CD4-positive, alpha-beta T cell (primary cell): Measurements from ENCODE around the gene GPR156. TPM values are rescaled to one million over a fixed set of nuclear protein-coding genes. Genes with fewer than 3 reads are reported as not detected.
A peak's percentile ranks its signal among the peaks of the same experiment; 100 is the strongest.

Experiments used
- ATAC-seq: fragments of 200-7000 bp; cut with Tn5 transposase; one replicate; pipeline ENCODE4 v1.10.0; 2022; ENCODE audit warnings: mild to moderate bottlenecking; ENCODE audit not compliant: poor library complexity
- CTCF ChIA-PET: fragments of 350-600 bp; sonication (Branson Sonifier 250); formaldehyde crosslinking; loops from one replicate; lab custom pipeline; 2021; ENCODE audit warnings: antibody characterized with exemption, inconsistent platforms; lab: Charles Lee
- POLR2A ChIA-PET: fragments of 350-600 bp; sonication (Branson Sonifier 250); formaldehyde crosslinking; loops from one replicate; lab custom pipeline; 2021; ENCODE audit warnings: antibody characterized with exemption, inconsistent platforms; lab: Charles Lee
- DNase-seq, 14 experiments: peaks; one replicate each; pipeline ENCODE4 v3.0.0-alpha.2; 2013 to 2020; ENCODE audit warnings: mixed read lengths in 2 of 14
- H3K27ac ChIP-seq, 2 donors: one replicate each; pipeline versions ENCODE4 v1.5.1 to v1.7.0; 2013; ENCODE audit warnings: low read length in 2 of 2, low read depth in 1 of 2, mild to moderate bottlenecking in 1 of 2
- H3K27me3 ChIP-seq, 2 experiments: 1 replicate in 1 of 2; 2 replicates in 1 of 2; pipeline versions ENCODE4 v1.6.1 to v1.7.0; 2013; ENCODE audit warnings: low read length in 2 of 2, control low read depth in 1 of 2, mild to moderate bottlenecking in 1 of 2, moderate library complexity in 1 of 2; ENCODE audit not compliant: insufficient read depth in 2 of 2, control insufficient read depth in 1 of 2
- H3K36me3 ChIP-seq: one replicate; pipeline ENCODE4 v1.6.1; 2013; ENCODE audit warnings: low read length, control low read depth; ENCODE audit not compliant: insufficient read depth
- H3K4me1 ChIP-seq: one replicate; pipeline ENCODE4 v1.6.1; 2013; ENCODE audit warnings: low read length, control low read depth; ENCODE audit not compliant: insufficient read depth
- H3K4me3 ChIP-seq: one replicate; pipeline ENCODE4 v1.5.1; 2013; ENCODE audit warnings: mild to moderate bottlenecking, low read length, moderate library complexity
- H3K9me3 ChIP-seq, 2 experiments: 1 replicate in 1 of 2; 2 replicates in 1 of 2; pipeline versions ENCODE4 v1.6.1 to v1.7.0; 2013; ENCODE audit warnings: low read length in 2 of 2, mild to moderate bottlenecking in 2 of 2, control low read depth in 1 of 2, moderate library complexity in 1 of 2; ENCODE audit not compliant: control insufficient read depth in 1 of 2, insufficient read depth in 1 of 2
- H3K27ac Mint-ChIP-seq: one replicate; pipeline ENCODE4 v1.8.0; 2020; ENCODE audit warnings: mixed read lengths
- H3K27me3 Mint-ChIP-seq: one replicate; pipeline ENCODE4 v1.8.0; 2021; ENCODE audit warnings: mixed read lengths
- H3K36me3 Mint-ChIP-seq: one replicate; pipeline ENCODE4 v1.8.0; 2021; ENCODE audit warnings: low read depth, mixed read lengths
- H3K4me1 Mint-ChIP-seq: one replicate; pipeline ENCODE4 v1.8.0; 2021; ENCODE audit warnings: low read depth, mixed read lengths
- H3K4me3 Mint-ChIP-seq: one replicate; pipeline ENCODE4 v1.8.0; 2020; ENCODE audit warnings: mild to moderate bottlenecking, mixed read lengths
- H3K9me3 Mint-ChIP-seq: one replicate; pipeline ENCODE4 v1.8.0; 2020; ENCODE audit warnings: mixed read lengths
- intact Hi-C, 2 experiments: fragments of 100-400 bp; cut with DNase I in 1 of 2; cut with micrococcal nuclease in 1 of 2; formaldehyde crosslinking; loops; one replicate each; pipeline versions ENCODE4 v1.15.1 to v1.9.0; 2023 to 2025; cut with DNase I, micrococcal nuclease
- total RNA-seq, 174 experiments: library from RNA in 2 of 174; stranded (reverse) in 2 of 174; gene quantifications; one replicate each; pipeline ENCODE4 v1.2.3 and lab custom pipeline; 2021 to 2026
- TF ChIP-seq, protein P1 (sequence below): fragments of 200-600 bp; IDR thresholded peaks from one replicate; pipeline ENCODE4 v1.8.0; 2022; ENCODE audit warnings: antibody characterized with exemption, mild to moderate bottlenecking

GPR156 gene
- total RNA-seq, 2 experiments from 2014 or later: 0.17 to 0.27 TPM

DNA sequence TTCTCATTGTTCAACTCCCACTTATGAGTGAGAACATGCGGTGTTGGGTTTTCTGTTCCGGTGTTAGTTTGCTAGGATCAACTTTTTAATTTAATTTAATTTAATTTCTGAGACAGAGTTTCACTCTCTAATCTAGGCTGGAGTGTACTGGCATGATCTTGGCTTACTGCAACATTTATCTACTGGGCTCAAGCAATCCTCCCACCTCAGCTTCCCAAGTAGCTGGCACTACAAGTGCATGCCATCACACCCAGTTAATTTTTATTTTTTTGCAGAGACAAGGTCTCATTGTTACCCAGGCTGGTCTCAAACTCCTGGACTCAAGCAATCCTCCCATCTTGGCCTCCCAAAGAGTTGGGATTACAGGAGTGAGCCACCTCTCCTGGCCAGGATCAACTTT lies 82.7 kb downstream of the GPR156 start:
- TF ChIP-seq, protein P1, sequence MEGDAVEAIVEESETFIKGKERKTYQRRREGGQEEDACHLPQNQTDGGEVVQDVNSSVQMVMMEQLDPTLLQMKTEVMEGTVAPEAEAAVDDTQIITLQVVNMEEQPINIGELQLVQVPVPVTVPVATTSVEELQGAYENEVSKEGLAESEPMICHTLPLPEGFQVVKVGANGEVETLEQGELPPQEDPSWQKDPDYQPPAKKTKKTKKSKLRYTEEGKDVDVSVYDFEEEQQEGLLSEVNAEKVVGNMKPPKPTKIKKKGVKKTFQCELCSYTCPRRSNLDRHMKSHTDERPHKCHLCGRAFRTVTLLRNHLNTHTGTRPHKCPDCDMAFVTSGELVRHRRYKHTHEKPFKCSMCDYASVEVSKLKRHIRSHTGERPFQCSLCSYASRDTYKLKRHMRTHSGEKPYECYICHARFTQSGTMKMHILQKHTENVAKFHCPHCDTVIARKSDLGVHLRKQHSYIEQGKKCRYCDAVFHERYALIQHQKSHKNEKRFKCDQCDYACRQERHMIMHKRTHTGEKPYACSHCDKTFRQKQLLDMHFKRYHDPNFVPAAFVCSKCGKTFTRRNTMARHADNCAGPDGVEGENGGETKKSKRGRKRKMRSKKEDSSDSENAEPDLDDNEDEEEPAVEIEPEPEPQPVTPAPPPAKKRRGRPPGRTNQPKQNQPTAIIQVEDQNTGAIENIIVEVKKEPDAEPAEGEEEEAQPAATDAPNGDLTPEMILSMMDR: no peak
- H3K27me3 ChIP-seq: no peaks in the 10 kb centered on the region
- no peaks in the 10 kb centered on the region for H3K4me1 Mint-ChIP-seq
- CTCF ChIA-PET: interaction anchor here (1.2 kb wide), 1 partner anchor 311 kb away, joined by 3 read pairs; no protein-coding TSS in a partner anchor
- H3K9me3 Mint-ChIP-seq: no peaks in the 10 kb centered on the region
- no peaks in the 10 kb centered on the region for H3K4me1 ChIP-seq
- no peaks in the 10 kb centered on the region for H3K9me3 ChIP-seq
- H3K27ac Mint-ChIP-seq: no peak overlapping the region
- no peak overlapping the region for H3K4me3 ChIP-seq
- ATAC-seq: no peak
- no peaks in the 10 kb centered on the region for H3K27me3 Mint-ChIP-seq
- POLR2A ChIA-PET: no interaction called here
- no peak overlapping the region for H3K4me3 Mint-ChIP-seq
- no peaks in the 10 kb centered on the region for H3K36me3 Mint-ChIP-seq
- no peak overlapping the region for H3K27ac ChIP-seq
- no peaks in the 10 kb centered on the region for H3K36me3 ChIP-seq
- intact Hi-C loops: no loop called here
- no peak for DNase-seq

GRCh38 chr3:120200493-120201235 lies 84.4 kb downstream of the GPR156 start:
- no peak overlapping the region for H3K27ac ChIP-seq
- TF ChIP-seq, protein P1: no peak
- DNase-seq (no peak), ATAC-seq (no peak)
- H3K27ac Mint-ChIP-seq: no peak overlapping the region
- H3K4me1 ChIP-seq: no peaks in the 10 kb centered on the region
- ChIA-PET POLR2A (no interaction called here), CTCF (interaction anchor here (1.5 kb wide), 1 partner anchor 358 kb away, joined by 3 read pairs; no protein-coding TSS in a partner anchor)
- H3K36me3 ChIP-seq: no peaks in the 10 kb centered on the region
- no peaks in the 10 kb centered on the region for H3K27me3 ChIP-seq
- no peaks in the 10 kb centered on the region for H3K27me3 Mint-ChIP-seq
- no peaks in the 10 kb centered on the region for H3K9me3 ChIP-seq
- H3K36me3 Mint-ChIP-seq: no peaks in the 10 kb centered on the region
- H3K4me3 ChIP-seq: no peak overlapping the region
- H3K4me1 Mint-ChIP-seq: no peaks in the 10 kb centered on the region
- intact Hi-C loops: no loop called here
- no peak overlapping the region for H3K4me3 Mint-ChIP-seq
- H3K9me3 Mint-ChIP-seq: no peaks in the 10 kb centered on the region

DNA sequence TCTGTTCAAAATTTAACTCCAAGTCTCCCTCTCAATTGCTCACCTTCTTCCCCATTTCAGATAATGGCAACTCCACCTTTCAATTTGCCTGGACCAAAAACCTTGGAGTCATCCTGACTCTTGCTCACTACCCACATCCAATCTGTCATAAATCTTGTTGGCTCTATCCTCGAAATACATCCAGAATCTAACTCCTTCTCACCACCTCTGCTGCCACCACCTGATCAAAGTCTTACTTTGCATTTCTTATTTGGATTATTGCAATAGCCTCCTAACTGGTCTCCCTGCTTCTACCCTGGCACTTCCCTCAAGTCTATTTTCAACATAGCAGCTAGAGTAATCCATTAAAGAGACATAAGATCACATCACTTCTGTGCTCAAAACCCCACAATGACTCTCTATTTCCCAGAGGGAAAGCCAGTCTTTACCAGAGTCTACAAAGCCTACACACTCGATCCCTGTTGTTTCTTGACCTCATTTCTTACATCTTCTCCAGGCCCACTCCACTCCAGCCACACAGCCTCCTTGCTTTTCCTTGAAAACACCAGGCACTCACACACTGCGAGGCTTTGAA lies 86.6 kb downstream of the GPR156 start:
- POLR2A ChIA-PET: no interaction called here
- no peaks in the 10 kb centered on the region for H3K27me3 ChIP-seq
- H3K4me3 ChIP-seq: no peak overlapping the region
- ATAC-seq (no peak), DNase-seq (peak in 3 of 14 experiments; percentile 3 to 18 (median 15))
- H3K4me3 Mint-ChIP-seq: no peak overlapping the region
- no peaks in the 10 kb centered on the region for H3K9me3 Mint-ChIP-seq
- H3K27me3 Mint-ChIP-seq: no peaks in the 10 kb centered on the region
- H3K9me3 ChIP-seq: no peaks in the 10 kb centered on the region
- CTCF ChIA-PET: interaction anchor here (1.5 kb wide), 1 partner anchor 7 kb away, joined by 4 read pairs; no protein-coding TSS in a partner anchor
- TF ChIP-seq, protein P1: no peak
- no peaks in the 10 kb centered on the region for H3K36me3 Mint-ChIP-seq
- no peak overlapping the region for H3K27ac ChIP-seq
- no peaks in the 10 kb centered on the region for H3K36me3 ChIP-seq
- no peaks in the 10 kb centered on the region for H3K4me1 Mint-ChIP-seq
- intact Hi-C loops: loop anchor here (1.0 to 5.0 kb wide), 2 partner anchors 306 kb away; no protein-coding TSS in a partner anchor
- no peaks in the 10 kb centered on the region for H3K4me1 ChIP-seq
- no peak overlapping the region for H3K27ac Mint-ChIP-seq
